GM08714 (cell line): ENCODE results near the gene CYTH3.

ENCODE experiments used
- H3K4me3 ChIP-seq: fragments of 200-500 bp; sonication (Bioruptor generic); 2 replicates; pipeline ENCODE4 v1.5.1; 2014; ENCODE audit warnings: mild to moderate bottlenecking, low read length, inconsistent platforms
- ZNF274 ChIP-seq: IDR thresholded peaks from 2 replicates; pipeline ENCODE4 v1.6.1; 2012; ENCODE audit warnings: mild to moderate bottlenecking, low read depth, low read length

CYTH3 gene

GRCh38 chr7:6116211-6116610 is 156.2 kb downstream of the CYTH3 start:
- TF ChIP-seq ZNF274, result no peak
- no peak overlapping the region for H3K4me3 ChIP-seq
